Measurements from ENCODE around the gene MBOAT1. TPM values are rescaled to one million over a fixed set of nuclear protein-coding genes. Genes with fewer than 3 reads are reported as not detected.

Gene MBOAT1
- total and polyA plus RNA-seq, 2 experiments from 2014 or later, result 0.74 to 10.4 TPM

DNA sequence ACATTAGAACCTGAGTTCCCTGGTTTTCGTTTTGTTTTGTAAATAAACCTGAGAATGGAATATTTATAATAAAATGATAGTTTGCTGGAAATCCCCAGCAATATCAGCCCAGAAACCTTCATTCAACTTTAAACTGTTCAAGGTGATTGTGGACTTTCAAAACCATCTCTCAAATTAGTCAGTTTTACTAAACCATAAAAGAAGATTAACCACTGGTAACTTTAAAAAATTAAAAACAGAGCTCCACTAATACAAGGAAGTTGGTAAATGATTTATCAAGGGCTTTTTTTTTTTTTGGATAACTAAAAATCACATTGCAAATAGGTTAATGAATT, 10.0 kb downstream of the MBOAT1 start:
- Histone ChIP-seq H3K9me2 (replicated peaks; ENCODE audit: insufficient read depth) (no peaks in the 10 kb centered on the region), H3K79me2 (peaks cover 21% of the 10 kb centered on the region), H3K36me3 (replicated peaks; ENCODE audit: insufficient read depth, low read depth) (no peaks in the 10 kb centered on the region), H3K27ac (peak overlapping the region; percentile 85), H3K4me2 (peak overlapping the region; percentile 6), H4K20me1 (ENCODE audit: insufficient read depth, poor library complexity, severe bottlenecking) (no peaks in the 10 kb centered on the region), H2AFZ (no peak overlapping the region), H3K4me1 (ENCODE audit: insufficient read depth) (peaks cover 21% of the 10 kb centered on the region), H3K4me3 (no peak overlapping the region), H3K27me3 (no peaks in the 10 kb centered on the region), H3K9me3 (ENCODE audit: low read depth) (no peaks in the 10 kb centered on the region)
- no peak for DNase-seq (ENCODE audit: low spot score)
- 15% methylated on average over 1 of the region's 1 CpG for WGBS (ENCODE audit: low lambda C conversion rate, missing lambda C conversion rate)
- TF ChIP-seq EZH2 (IDR thresholded peaks at IDR 0.05; ENCODE audit: borderline replicate concordance) (no peak), EZH2phosphoT487 (IDR thresholded peaks at IDR 0.05; ENCODE audit: low read depth, severe bottlenecking, unreplicated experiment) (no peak)
- TF ChIP-seq, protein P1, sequence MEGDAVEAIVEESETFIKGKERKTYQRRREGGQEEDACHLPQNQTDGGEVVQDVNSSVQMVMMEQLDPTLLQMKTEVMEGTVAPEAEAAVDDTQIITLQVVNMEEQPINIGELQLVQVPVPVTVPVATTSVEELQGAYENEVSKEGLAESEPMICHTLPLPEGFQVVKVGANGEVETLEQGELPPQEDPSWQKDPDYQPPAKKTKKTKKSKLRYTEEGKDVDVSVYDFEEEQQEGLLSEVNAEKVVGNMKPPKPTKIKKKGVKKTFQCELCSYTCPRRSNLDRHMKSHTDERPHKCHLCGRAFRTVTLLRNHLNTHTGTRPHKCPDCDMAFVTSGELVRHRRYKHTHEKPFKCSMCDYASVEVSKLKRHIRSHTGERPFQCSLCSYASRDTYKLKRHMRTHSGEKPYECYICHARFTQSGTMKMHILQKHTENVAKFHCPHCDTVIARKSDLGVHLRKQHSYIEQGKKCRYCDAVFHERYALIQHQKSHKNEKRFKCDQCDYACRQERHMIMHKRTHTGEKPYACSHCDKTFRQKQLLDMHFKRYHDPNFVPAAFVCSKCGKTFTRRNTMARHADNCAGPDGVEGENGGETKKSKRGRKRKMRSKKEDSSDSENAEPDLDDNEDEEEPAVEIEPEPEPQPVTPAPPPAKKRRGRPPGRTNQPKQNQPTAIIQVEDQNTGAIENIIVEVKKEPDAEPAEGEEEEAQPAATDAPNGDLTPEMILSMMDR (IDR thresholded peaks at IDR 0.05; ENCODE audit: poor library complexity), result no peak

DNA sequence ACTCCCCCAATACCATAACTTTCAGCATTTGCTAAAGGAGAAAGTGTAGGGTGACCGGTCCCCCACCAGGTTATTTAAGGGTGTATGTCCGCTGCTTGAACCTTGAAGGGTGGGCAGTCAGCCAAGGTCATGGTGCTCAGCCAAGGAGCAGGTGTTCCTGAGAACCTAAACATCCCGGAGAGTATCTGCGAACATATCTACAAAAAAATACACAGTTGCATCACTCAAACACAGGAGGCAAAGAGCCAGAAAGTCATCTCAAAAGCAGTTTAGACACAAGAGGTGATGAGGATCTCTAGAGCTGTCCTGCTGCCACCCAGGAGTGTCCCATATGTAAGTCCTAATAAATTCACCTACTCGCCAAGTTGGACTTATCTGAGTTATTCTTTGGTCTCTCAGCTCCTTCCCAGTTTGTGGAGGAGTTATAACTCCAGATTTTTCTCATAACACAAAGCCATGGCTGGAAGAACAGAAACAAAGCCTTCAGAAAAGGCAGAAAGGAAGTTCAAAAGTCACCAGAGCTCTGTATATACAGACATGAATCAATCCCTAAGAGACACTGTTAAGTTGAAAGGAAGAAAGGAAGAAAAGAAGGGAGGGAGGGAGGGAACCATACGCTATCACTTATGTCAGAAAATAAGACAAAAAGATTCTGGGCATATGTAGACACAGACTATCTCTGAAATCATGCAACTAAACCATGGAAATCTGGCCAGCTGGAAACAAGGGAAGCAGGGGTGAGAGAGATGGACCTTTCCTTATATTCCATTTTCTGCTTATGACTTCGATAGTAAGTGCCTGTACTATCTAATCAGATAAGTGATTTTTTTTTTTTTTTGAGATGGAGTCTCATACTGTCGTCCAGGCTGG, 11.3 kb downstream of the MBOAT1 start:
- TF ChIP-seq EZH2phosphoT487 (IDR thresholded peaks at IDR 0.05; ENCODE audit: low read depth, severe bottlenecking, unreplicated experiment) (no peak), EZH2 (IDR thresholded peaks at IDR 0.05; ENCODE audit: borderline replicate concordance) (no peak)
- TF ChIP-seq, protein P1 (IDR thresholded peaks at IDR 0.05; ENCODE audit: poor library complexity), result no peak
- Histone ChIP-seq H3K36me3 (replicated peaks; ENCODE audit: insufficient read depth, low read depth) (no peaks in the 10 kb centered on the region), H3K4me3 (no peak overlapping the region), H3K27me3 (no peaks in the 10 kb centered on the region), H3K27ac (peak overlapping the region; percentile 62), H3K9me3 (ENCODE audit: low read depth) (no peaks in the 10 kb centered on the region), H4K20me1 (ENCODE audit: insufficient read depth, poor library complexity, severe bottlenecking) (no peaks in the 10 kb centered on the region), H2AFZ (no peak overlapping the region), H3K4me1 (ENCODE audit: insufficient read depth) (peaks cover 21% of the 10 kb centered on the region), H3K79me2 (peaks cover 11% of the 10 kb centered on the region), H3K4me2 (no peak overlapping the region), H3K9me2 (replicated peaks; ENCODE audit: insufficient read depth) (no peaks in the 10 kb centered on the region)
- no peak for DNase-seq (ENCODE audit: low spot score)
- 76% methylated on average over 8 of the region's 8 CpGs for WGBS (ENCODE audit: low lambda C conversion rate, missing lambda C conversion rate)

DNA sequence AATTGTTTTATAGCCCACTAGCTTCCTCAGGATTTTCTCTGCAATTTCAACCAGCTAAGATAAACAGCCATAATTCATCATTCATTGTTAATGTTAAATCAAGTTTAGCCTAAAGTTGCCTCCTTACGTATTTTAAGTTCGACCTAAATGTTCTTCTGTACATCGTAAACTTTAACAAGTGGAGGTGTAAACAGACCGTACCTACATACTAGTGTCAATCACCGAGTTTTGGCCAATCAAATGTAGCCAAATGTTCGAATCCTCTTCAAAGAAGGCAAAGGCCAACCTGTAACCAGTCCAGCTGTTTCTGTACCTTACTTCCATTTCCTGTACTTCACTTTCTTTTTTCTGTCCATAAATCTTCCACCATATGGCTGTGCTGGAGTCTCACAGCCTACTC, 13.5 kb downstream of the MBOAT1 start:
- H3K4me2 ChIP-seq, result peak overlapping the region; percentile 46
- DNase-seq (ENCODE audit: low spot score), result peak; percentile 28
- no peak overlapping the region for H3K4me3 ChIP-seq
- peaks cover 14% of the 10 kb centered on the region for H3K79me2 ChIP-seq
- no peaks in the 10 kb centered on the region for H4K20me1 ChIP-seq (ENCODE audit: insufficient read depth, poor library complexity, severe bottlenecking)
- no peaks in the 10 kb centered on the region for H3K27me3 ChIP-seq
- no peaks in the 10 kb centered on the region for H3K9me3 ChIP-seq (ENCODE audit: low read depth)
- no peaks in the 10 kb centered on the region for H3K9me2 ChIP-seq (replicated peaks; ENCODE audit: insufficient read depth)
- H3K4me1 ChIP-seq (ENCODE audit: insufficient read depth), result peaks cover 16% of the 10 kb centered on the region
- H3K27ac ChIP-seq, result peak overlapping the region; percentile 17
- no peaks in the 10 kb centered on the region for H3K36me3 ChIP-seq (replicated peaks; ENCODE audit: insufficient read depth, low read depth)
- 28% methylated on average over 6 of the region's 6 CpGs for WGBS (ENCODE audit: low lambda C conversion rate, missing lambda C conversion rate)
- no peak overlapping the region for H2AFZ ChIP-seq
- TF ChIP-seq EZH2 (IDR thresholded peaks at IDR 0.05; ENCODE audit: borderline replicate concordance) (no peak), EZH2phosphoT487 (IDR thresholded peaks at IDR 0.05; ENCODE audit: low read depth, severe bottlenecking, unreplicated experiment) (no peak)
- TF ChIP-seq, protein P1 (IDR thresholded peaks at IDR 0.05; ENCODE audit: poor library complexity), result no peak

Measured in hepatocyte (in vitro differentiated cells).